Sciatic nerve (tissue), 2 donors: Measurements from ENCODE around the gene LRRC4C. TPM values are rescaled to one million over a fixed set of nuclear protein-coding genes. Genes with fewer than 3 reads are reported as not detected.
"Not testable (repeated sequence)": the region's sequence is repeated elsewhere in the genome, so short reads cannot be mapped to it uniquely, and the experiment has no call there.

Experiments used
- ATAC-seq: fragments of 200-7000 bp; cut with Tn5 transposase; one replicate; pipeline ENCODE4 v1.9.1; 2020; ENCODE audit warnings: mild to moderate bottlenecking, moderate library complexity
- DNase-seq: peaks from one replicate; pipeline ENCODE4 v3.0.0-alpha.2; 2020; ENCODE audit warnings: low spot score
- intact Hi-C: fragments of 100-400 bp; cut with DNase I; formaldehyde crosslinking; loops from one replicate; pipeline ENCODE4 v1.14.2; 2022
- total RNA-seq: library from RNA; stranded (reverse); fragmentation: NEBNext Ultra II Directional; extraction: Animal tissue kit (Norgen Biotek cat#: 25700); gene quantifications from one replicate; pipeline ENCODE4 v1.2.1, GENCODE V29; 2021
- donor health status: DM: no; HTN: no; CAD: no.
- donor health status: DM: no; HTN: no; CAD: no.

The LRRC4C gene
- total RNA-seq, 1 donor from 2014 or later: 16.6 TPM

GRCh38 chr11:41065432-41065831 is 394.0 kb downstream of the LRRC4C start:
- intact Hi-C loops: no loop called here
- no peak for ATAC-seq
- no peak for DNase-seq

GRCh38 chr11:41058138-41058537 is 401.3 kb downstream of the LRRC4C start:
- DNase-seq: no peak
- ATAC-seq: no peak
- intact Hi-C loops: no loop called here

- ATAC-seq: no peak
- intact Hi-C loops: no loop called here
- DNase-seq: no peak
Observed at GRCh38 chr11:41056892-41057569, 402.4 kb downstream of the LRRC4C start.

- DNase-seq (no peak), ATAC-seq (no peak)
- intact Hi-C loops: no loop called here
Observed at GRCh38 chr11:41053894-41054293, 405.6 kb downstream of the LRRC4C start.

DNA sequence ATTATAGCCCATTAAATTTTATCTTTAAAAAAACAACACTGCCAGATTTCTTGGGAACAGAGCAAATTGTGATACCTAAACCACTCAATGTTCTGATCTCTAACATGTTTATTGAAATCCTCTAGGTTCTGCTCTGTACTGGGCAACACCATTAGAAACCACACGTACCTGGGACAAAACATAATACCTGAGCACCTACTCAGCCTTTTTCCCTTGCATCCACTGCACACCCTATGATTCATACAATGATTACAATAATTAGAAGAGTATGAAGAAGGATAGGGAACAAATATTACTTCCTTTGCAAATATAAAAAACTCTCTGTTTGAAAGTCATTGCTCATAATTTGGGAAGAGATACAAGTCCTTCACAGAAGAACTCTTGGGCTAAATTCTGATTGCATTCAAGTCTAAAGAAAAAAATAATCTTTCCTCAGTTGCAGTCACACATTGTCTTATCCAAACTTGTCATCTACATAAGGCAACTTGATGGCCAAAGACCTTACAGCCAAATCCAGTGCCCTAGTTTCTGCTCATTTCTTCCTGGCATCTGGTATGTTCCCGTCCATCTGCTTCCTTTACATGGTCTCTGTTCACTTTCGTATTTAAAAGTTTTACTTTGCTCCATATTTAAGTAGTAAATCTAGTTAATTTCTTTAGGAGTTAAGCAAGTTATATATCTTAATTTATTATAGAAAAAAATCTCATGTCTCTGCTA is 407.4 kb downstream of the LRRC4C start:
- DNase-seq (no peak), ATAC-seq (no peak)
- intact Hi-C loops: no loop called here

GRCh38 chr11:41050791-41051190 is 408.7 kb downstream of the LRRC4C start:
- DNase-seq (no peak), ATAC-seq (no peak)
- intact Hi-C loops: no loop called here

GRCh38 chr11:41047229-41047628 is 412.2 kb downstream of the LRRC4C start:
- no peak for DNase-seq
- ATAC-seq: no peak
- intact Hi-C loops: no loop called here

GRCh38 chr11:41045266-41045665 is 414.2 kb downstream of the LRRC4C start:
- DNase-seq: no peak
- intact Hi-C loops: no loop called here

GRCh38 chr11:41044747-41045146 is 414.7 kb downstream of the LRRC4C start:
- no peak for DNase-seq
- intact Hi-C loops: no loop called here
- no peak for ATAC-seq

More at GRCh38 chr11:41045266-41045665, 414.2 kb downstream of the LRRC4C start:
- ATAC-seq: no peak

- DNase-seq (no peak), ATAC-seq (no peak)
- intact Hi-C loops: no loop called here
Observed at GRCh38 chr11:41042688-41043087, 416.8 kb downstream of the LRRC4C start.

DNA sequence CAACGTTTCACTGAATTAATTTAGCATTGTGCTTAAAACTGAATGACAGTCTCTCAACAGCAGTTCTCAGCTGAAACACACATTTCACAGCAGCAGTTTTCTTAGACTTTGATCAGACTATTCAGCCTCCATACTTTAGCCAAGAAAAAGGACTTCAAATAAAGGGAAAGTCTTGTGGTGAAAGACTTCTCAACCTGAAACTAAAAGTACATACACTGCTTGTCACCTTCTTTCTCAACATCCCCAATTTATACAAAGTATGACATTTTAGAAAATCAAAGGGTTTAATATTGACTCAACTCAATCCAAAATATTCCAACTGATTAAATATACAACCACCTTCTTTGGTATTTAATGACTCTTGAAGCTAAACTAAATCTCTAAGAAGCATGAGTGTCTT is 419.0 kb downstream of the LRRC4C start:
- ATAC-seq: no peak
- no peak for DNase-seq
- intact Hi-C loops: no loop called here

DNA sequence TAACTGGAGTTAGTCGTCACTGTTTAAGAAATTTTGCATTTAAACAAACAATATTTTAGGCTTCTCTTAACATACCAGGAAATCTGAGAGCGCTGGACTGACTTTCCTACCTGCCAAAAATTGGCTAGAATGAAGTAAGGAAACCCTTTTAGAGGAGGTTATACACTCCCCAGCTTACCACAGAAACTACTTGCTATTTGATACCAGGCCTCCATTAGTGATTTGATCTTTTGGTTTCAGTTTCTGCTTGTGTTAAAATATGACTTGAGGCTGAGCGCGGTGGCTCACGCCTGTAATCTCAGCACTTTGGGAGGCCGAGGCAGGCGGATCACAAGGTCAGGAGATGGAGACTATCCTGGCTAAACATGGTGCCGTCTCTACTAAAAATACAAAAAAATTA is 419.9 kb downstream of the LRRC4C start:
- ATAC-seq (no peak), DNase-seq (no peak)
- intact Hi-C loops: no loop called here

DNA sequence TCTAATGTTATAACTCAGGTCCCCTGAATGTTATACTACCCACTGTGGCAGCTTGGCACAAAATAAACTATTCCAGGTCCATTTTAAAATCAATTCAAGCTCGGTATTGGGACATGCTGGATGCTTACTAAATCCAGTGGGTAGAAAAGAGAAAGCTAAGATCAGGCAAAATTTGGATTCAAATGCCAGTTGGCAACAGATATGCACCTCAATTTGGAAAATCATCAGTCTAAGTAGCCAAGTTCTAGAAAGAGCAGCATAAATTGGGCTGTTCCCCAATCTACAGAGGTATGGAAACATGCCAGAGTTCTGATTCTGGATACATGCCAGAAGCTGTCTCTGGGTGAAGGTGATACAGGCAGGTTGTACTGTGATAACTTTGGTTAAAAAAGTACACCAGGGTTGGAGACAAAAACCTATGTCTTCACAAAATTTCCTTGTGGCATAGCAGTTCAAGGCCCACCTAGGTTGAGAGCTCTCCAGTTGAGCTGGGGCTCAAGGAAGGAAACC is 427.8 kb downstream of the LRRC4C start:
- ATAC-seq (no peak), DNase-seq (no peak)
- intact Hi-C loops: no loop called here

DNA sequence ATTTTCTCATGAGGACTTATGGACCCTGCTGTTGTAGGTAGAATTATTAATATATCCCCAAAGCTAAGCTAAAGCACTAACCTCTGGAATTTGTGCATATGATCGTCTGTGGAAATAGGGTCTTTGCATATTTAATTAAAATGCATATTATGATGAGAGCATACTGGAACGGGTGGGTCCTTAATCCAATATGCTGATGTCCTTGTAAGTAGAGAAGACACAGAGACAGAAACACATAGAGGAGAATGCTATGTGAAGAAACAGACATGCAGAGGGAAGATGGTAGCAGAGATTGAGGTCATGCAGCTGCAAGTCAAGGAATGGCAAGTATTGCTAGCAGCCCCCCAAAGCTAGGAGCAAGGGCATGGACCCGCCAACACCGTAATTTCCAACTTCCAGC is 439.2 kb downstream of the LRRC4C start:
- ATAC-seq (no peak), DNase-seq (no peak)
- intact Hi-C loops: no loop called here

DNA sequence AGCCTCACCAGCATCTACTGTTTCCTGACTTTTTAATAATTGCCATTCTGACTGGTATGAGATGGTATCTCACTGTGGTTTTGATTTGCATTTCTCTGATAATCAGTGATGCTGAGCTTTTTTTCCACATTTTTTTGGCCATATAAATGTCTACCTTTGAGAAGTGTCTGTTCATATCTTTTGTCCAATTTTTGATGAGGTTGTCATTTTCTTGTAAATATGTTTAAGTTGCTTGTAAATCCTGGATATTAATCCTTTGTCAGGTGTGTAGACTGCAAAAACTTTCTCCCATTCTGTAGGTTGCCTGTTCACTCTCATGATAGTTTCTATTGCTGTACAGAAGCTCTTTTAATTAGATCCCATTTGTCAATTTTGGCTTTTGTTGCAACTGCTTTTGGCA is 439.8 kb downstream of the LRRC4C start:
- intact Hi-C loops, DNase-seq, ATAC-seq: not testable (repeated sequence)

DNA sequence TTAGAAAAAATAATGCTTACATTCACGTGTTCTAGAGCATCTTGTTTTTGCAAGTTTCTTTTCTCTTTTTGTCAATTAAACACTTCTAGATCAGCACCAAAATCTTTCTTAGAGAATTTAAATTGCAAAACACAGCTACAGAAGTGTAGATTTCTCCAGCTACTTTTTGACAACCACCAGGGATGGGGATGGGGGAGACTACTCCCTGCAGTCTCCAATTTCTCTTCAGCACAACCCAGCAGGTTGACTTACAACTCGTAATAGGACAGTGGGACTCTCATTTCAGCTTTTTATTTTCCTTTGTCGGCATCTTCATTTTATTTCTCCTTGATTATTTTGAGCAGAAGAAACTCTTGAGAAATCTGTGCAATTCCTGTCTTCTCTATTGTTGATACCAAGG is 441.2 kb downstream of the LRRC4C start:
- DNase-seq: no peak
- intact Hi-C loops: no loop called here
- no peak for ATAC-seq

GRCh38 chr11:41010361-41011050 is 448.9 kb downstream of the LRRC4C start:
- DNase-seq: no peak
- intact Hi-C loops: no loop called here
- no peak for ATAC-seq

DNA sequence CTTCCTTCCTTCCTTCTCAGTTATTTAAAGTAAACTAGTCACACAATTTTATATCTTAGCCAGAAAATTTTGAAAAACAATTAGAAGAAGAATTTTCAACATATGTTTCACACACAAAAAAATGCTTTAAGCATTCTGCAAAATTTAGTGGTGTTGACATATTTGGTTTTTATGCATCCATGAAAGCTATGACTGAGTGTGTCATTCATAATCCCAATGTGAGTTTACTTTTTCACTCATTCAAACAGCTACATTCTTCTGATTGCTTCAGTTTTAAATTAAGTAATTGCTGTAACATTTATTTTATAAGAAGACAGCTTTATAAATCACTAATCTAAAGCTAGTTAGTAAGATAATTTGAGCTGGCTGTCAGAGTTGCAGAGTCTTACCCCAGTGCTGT is 453.5 kb downstream of the LRRC4C start:
- ATAC-seq (no peak), DNase-seq (no peak)
- intact Hi-C loops: no loop called here

DNA sequence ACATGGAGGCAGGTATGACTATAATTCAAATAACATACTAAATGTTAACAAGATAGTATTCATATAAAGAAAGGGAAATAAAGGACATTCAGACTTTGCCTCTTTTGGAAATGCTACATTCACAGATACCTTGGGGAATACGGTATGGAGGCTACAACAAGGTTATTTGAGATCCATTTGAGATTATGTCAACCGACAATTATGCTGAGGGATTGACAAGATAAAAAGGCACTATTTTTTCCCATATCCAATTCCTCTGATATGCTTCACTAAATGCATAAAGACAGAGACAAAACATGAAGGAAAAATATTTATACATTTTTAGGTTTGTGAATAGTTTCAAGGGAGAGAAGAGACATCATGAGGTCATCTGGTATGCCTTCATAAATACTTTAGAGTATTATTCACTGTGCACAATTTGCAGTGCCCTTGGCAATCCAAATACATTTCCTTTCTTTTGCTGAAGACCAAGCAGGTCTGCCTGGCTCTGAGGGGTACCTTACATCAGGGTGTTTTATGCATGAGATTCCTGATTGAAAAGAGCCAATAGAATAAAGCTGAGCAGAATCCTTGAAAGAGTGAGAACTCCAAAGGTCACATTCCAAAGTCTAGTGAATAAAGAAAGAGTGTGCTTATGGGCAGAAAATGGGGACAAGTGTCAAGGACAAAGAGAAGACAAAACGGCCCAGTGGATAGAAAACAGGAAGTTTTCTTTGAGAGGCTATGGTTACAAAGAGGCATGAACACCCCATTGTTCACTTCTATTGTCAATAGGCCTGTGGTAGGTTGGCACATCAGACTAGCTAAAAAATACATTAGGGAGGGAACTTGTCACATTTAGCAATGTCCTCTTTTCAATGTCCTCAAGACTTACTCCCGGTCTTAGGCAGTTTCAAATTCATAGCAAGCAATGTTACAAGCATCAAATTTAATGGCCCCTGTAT is 455.8 kb downstream of the LRRC4C start:
- ATAC-seq (no peak), DNase-seq (no peak)
- intact Hi-C loops: no loop called here
